Measurements from ENCODE around the gene KLHL29.

Gene KLHL29

DNA sequence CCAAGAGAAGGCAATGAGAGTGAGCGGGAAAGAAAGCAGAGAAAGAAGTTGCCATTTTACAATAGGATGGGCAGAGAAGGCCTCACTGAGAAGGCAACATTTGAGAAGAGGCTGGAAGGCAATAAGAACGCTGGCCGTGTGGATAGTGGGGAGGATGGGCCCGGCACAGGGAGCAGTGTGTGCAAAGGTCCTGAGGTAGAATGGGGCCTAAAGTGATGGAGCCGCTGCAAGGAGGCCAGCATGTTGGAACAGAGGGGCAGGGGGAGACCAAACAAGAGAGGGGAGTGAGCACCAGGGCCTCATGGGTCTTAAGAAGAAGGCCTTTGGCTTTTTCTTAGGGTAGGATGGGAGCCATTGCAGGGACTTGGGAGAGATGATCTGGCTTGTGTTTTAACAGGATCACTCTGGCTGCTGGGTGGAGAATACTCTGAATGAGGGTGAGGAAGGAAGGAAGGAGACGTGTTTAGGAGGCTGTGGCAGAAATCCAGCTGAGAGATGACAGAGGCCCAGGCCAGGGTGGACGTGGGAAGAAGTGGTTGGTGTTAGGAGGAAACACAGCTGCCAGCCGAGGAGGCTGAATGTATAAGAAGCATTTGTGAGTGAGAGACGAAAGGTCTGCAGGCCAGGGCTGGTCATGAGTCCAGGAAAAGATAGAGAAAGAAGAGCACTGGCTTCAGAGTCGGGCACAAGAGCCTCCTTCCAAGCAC lies 159.8 kb downstream of the KLHL29 start:
- in situ Hi-C loops (cut with HindIII; ENCODE audit: low sequenced_read_pairs), result no loop called here

DNA sequence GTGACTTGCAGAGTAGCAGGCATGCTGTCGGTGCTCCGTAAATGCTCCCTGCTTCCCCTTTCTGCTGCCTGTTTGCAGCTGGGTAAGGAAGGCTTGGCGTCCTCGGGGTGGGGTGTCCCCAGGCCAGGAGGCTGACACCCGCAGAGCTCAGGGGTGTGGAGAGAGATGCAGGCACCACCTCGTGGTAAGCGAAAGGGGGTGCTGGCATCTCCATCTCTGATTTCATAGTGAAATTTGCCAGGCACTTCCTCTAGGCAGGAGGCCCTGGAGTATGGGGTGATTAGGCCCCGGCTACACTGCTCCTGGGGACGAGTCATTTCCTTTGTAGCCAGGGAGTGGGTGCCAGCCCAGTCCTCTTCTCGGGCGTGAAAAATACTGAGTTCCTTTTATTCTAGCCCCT lies 160.4 kb downstream of the KLHL29 start:
- in situ Hi-C loops (cut with HindIII; ENCODE audit: low sequenced_read_pairs), result no loop called here

DNA sequence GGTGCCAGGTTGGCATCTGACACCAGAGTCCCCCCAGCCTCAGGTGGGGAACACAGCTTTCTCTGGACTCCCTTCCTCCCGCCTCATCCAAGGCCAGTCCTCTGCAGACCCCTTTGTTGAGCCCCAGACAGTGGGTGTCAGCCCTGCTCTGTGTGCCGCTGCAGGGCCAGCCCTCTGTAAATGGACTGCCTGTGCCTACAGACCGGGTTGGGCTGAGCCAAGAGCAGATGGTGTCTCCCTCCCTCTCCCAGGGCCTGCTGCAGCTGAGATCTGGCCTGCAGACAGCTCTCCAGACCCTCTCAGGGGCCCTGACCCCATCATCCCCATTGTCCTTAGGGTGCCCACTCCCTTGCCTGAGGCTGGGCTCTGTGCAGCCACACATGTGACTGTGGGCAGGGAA lies 160.8 kb downstream of the KLHL29 start:
- in situ Hi-C loops (cut with HindIII; ENCODE audit: low sequenced_read_pairs), result no loop called here

DNA sequence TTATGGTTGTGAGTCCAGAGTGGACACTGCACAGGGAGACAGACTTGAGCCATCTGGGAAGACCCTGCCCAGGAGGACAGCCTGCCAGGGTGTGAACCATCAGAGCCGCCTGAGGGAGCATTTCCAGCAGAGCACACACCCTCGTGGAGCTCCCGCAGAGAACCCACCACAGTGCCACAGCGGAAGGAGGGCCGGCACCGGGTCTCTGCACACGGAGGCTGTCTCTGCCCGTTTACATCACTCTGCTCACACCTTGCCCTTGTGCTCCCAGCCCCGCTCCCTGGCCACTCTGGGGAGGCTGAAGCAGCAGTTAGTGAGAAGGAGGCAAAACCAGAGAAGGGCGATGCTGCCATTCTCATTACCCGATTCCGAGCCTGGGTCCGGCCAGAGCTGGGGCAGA lies 161.9 kb downstream of the KLHL29 start:
- in situ Hi-C loops (cut with HindIII; ENCODE audit: low sequenced_read_pairs), result no loop called here

DNA sequence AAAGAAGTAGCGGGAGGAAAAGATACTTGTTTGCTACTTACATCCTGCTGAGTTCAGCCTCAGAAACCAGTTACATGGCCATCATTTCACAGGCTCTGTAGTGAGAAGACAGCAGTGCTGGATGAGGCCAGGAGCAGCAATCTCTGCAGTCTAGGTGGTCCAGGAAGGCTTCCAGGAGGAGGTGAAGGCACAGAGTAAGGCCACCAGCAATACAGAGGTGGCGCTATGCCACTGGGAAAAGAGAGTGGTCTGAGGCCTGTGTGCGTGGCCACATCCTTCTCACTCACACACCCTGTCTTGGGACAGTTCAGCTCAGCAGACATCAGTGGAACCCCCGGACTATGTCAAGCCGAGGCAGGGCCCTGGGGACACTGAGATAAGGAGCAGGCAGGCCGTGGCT lies 162.7 kb downstream of the KLHL29 start:
- in situ Hi-C loops (cut with HindIII; ENCODE audit: low sequenced_read_pairs), result no loop called here

DNA sequence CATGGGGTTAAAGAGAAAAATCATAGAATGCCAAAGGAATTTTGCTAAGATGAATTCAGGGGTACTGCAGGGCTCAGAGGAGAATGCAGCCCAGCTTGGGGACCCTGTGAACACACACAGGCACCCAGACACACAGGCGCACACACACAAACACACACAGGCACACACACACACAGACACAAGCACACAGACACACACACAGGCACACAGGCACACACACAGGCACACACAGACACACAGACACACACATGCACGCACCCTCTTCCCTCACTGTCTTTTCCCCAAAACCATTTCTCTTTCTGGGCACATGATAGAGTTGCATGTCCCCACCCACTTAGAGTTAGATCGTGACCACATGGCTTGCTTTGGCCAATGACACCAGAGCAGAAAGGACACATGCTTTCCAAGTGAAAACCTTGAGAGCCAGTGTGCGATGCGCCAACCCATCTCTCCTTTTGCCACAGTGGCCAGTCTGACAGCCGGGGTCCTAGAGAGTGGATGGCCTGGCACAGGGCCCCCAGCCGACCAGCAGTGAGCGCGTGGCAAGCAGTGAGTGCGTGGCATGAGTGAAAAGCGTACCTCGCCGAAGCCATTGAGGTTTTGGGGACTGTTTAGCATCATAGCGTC lies 163.3 kb downstream of the KLHL29 start:
- in situ Hi-C loops (cut with HindIII; ENCODE audit: low sequenced_read_pairs), result no loop called here

DNA sequence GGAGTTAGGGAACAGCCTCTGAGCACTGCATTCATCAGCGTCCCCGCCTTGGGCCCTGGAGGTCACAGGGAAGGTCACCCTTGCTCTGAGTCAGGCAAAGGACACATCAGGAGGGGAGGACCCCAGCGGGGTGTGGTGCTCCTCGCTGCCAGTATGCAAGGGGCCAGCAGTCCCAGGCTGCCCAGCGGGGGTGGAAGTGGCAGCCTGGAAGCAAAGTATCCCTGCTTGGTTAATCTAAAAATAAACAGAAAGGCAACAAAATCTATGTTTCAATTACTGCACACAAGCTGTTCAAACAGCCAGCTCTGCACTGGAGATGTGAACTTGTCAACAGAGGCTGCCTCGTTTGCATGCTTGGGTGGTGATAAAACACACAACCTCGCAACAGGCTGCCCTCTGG lies 164.1 kb downstream of the KLHL29 start:
- in situ Hi-C loops (cut with HindIII; ENCODE audit: low sequenced_read_pairs), result no loop called here

DNA sequence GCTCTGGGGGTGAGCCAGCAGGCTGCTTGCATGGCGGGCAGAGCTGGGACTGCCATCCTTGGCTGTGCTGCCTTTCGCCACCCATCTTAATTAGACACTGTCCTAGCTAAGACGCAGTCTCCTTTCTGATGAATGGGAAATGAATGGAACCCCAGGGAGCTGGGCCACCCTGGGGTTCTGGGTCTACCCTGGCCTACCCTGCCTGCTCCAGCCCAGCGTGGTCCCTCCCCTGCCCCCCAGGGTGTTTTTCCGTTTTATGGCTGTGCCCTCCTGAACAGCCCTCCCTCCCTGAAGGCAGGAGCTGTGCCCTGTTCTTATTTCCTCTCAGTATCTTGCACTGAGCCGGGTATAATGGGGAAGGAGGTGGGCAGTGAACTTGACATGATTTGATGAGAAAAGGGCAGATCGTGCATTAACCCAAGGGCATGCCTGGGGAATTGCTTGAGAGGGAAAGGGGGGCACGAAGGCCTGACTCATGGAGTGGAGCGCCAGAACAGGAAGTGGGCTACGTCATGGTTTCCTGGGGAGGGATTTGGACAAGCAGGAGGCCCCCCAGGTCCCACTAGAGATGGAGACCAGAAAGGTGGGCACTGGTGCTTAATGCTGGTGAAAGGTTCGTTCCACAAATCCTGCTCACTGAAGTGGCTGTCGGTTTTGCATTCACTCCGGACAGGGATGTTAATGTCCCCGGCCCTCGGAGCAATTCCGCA lies 165.0 kb downstream of the KLHL29 start:
- in situ Hi-C loops (cut with HindIII; ENCODE audit: low sequenced_read_pairs), result no loop called here

DNA sequence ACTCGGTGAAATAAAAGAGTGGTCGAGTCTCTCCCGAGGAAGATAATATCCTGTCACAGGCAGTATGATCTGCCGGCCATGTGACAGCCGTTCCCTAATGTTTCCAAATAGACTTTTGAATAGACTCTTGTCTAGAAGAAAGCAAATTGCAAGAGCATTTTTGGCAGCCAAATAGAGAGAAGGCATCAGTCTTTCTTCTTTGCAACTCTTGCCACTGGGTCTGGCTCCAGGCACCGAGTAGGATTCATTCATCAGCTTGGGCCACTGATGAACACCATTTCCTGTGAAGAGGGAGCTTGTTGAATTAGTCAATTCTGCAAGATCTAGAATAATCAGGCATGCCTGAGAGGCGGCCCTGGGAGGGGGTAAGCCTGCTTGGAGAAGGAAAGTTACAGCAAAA lies 165.6 kb downstream of the KLHL29 start:
- in situ Hi-C loops (cut with HindIII; ENCODE audit: low sequenced_read_pairs), result no loop called here

DNA sequence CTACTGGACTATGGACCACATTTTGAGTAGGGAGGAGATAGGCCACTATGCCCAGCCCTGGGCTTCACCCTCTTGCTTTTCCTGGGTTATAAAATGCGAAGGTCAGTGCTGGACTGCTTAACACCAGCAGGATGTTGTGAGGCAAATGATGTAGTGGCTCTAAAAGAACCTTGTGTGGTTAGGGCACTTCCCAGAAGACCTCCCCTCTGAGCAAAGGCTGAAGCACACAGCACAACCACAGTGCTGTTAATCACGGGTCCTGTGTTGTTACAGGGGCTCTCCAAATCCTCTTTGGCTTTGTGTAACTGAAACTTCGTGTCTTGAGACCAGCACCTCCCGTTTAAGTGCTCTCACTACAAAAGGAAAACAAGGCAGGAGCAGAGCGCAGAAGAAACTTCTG lies 166.9 kb downstream of the KLHL29 start:
- in situ Hi-C loops (cut with HindIII; ENCODE audit: low sequenced_read_pairs), result no loop called here

DNA sequence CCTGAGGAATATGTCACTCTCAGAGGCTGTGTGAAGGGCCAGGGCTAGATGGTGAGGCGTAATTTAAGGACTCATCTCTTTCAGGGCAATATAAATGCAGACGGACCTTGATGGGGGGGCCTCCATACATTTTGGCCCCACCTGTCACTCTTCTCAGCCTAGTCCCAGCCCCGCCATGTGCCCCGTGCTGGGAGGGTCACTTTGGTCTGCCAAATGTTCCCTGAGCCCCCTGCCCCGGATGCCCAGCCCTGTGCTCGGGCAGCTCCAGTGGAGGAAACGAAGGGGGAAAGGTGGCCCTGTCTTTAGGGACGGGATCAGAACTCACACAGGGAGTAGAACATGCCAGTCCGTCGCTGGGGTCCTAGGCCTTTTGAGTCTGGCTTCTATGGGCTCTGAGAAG lies 168.6 kb downstream of the KLHL29 start:
- in situ Hi-C loops (cut with HindIII; ENCODE audit: low sequenced_read_pairs), result no loop called here

DNA sequence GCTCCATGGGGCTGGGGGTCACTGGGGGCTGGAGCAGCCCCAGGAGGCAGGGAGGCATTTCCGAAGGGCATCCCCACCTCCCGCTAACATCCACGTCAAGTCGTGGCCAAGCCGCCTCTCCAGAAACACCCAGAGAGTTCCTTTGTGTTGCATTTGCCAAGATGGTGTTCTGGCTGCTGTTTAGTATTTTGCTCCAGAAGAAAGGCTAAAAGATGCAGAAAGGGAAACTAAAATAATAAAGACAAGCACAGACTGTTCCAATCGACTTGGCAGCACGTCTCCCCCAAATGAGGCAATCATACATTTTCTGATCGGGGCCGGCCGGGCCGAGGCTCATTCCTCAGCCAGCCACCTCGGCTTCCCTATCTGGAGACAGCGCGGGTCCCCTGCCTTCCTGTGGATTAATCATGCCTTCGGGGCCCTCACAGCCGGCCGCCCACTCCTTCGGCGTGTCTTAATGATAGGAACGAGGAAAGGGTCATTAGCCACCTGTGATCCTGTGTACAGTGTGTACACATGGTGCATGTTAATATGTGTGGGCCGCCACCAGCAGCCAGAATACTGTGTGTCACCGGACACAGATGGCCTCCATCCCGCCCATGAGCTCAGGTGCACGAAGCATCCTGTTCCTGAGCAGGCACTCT lies 169.2 kb downstream of the KLHL29 start:
- in situ Hi-C loops (cut with HindIII; ENCODE audit: low sequenced_read_pairs), result no loop called here

DNA sequence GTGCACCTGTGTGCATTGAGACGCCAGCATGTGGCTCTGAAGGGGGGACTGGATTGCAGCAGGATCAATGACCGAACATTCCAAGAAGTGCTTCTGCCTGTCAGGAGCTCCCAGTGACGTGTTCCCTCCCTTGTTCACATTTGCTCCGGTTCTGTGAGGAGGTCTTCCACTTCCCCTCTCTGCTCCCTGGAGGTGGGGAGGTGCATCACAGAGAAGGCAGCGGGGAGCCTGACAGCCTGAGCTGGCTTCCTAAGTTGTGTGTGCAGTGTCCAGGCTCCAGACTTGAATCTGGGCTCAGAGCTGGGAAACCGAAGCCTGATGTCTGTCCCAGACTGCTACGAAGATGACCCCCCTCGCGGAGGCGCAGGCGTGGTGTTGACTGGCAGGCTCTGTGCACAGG lies 171.0 kb downstream of the KLHL29 start:
- in situ Hi-C loops (cut with HindIII; ENCODE audit: low sequenced_read_pairs), result no loop called here

DNA sequence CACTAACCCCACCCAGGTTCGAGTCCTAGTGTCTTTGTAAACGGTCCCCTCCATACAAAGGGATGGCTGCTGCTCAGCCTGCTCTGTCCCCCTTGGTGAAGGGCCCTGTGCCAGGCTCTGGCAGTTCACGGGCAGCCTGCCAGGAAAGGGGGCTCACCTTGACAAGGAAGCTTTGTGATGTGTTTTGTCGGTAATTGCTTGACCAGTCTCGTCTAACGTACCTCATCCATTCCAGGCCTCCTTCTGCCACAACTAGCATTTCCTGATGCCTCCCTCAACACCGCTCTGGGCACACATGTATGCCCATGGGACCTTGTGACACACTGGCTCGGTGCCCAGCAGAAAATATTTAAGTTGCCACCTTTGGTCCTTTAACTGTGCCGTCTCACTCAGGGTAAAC lies 171.9 kb downstream of the KLHL29 start:
- in situ Hi-C loops (cut with HindIII; ENCODE audit: low sequenced_read_pairs), result no loop called here

DNA sequence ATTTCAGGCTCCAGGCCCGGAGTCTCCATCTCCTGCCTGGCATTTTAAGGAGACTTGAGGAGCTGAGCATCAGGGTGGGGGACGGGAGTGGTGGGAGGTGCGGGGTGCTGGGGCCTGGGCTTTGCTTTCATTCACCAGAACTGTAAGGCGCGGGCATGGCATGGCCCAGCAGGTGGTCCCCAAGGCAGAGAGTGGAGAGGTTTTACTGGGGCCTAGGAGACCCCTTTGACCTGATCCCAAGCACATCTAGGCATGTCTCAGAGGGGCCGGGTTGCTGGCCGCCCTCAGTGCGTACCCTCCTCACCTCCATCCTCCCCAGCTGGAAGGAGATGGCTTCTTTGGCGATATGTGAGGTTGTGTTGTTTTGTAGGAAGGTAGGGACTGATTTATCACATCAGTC lies 172.5 kb downstream of the KLHL29 start:
- in situ Hi-C loops (cut with HindIII; ENCODE audit: low sequenced_read_pairs), result no loop called here

DNA sequence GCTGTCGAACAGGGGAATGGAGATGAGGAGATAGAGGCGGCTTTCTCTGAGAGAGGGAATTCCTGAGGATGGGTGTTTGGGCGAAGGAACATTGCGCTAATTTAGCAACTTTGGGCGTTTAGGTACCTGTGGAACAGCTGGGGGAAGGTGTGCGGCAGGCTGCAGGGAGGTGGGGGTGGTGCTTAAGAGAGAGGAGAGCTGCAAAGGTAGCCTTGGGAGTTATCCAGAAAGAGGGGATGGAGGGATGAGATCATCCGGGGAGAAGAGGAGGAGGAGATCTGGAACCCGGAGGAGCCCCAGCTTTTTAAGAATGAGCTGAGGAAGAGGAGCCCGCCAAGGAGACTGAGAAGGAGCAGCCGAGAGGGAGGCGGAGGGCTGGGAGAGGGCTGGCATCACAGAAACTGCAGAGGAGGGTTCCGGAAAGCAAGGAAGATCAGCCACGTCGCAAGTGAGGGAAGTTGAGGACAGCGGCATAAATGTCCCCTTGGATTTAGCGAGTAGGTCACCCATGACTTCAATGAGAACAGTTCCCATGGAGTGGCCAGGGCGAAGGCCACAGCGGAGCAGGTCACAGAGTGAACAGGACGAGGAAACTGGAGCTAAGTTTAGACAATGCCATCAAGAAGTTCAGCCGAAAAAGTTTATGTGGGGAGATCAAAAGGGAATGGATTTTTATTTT lies 174.7 kb downstream of the KLHL29 start:
- in situ Hi-C loops (cut with HindIII; ENCODE audit: low sequenced_read_pairs), result no loop called here

DNA sequence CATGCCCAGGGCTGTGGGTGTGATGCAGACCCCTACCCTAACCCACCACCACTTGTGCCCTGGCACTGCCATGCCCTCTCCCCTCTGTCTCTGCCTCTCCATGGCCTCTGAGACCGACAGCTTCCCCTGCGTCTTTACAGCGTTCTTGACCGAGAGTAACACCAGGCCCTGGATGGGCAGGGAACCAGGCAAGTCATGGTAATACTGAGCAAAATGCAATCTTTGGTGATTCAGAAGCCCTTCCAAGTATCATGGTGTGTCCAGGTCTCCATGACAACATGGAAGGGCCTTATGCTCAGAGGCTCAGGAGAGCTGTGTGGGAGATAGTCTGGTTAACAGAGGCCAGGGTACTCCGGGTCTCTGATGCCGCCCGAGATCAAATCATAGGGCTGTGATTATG lies 176.1 kb downstream of the KLHL29 start:
- in situ Hi-C loops (cut with HindIII; ENCODE audit: low sequenced_read_pairs), result no loop called here

DNA sequence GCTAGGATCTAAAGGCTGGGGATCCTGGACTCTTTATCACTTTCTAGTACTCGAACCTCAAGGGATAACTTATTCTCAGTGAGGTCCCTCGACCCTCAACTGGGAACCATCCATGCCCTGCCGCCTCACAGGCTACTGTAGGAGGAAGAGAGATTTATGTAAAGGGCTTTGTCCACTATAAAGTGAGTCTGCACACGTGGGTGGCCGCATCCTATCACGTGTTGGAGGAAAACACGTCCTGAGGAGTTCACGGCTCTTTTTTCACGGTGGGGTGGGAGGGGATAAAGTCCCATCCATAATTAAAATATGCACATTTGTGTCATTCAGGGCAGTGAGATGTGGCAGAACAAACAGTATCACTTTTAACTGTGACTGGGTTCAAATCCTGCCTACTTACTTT lies 176.6 kb downstream of the KLHL29 start:
- in situ Hi-C loops (cut with HindIII; ENCODE audit: low sequenced_read_pairs), result no loop called here

DNA sequence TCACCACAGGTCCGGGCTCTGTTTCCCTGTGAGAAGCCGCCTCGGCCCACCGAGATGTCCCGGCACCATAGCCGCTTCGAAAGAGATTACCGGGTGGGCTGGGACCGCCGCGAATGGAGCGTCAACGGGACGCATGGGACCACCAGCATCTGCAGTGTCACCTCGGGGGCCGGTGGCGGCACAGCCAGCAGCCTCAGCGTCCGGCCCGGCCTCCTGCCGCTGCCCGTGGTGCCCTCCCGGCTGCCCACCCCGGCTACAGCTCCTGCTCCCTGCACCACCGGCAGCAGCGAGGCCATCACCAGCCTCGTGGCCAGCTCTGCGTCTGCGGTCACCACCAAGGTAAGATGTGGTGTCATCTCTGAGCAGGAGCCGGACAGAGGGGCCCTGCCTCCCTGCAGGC lies 177.2 kb downstream of the KLHL29 start:
- in situ Hi-C loops (cut with HindIII; ENCODE audit: low sequenced_read_pairs), result no loop called here

DNA sequence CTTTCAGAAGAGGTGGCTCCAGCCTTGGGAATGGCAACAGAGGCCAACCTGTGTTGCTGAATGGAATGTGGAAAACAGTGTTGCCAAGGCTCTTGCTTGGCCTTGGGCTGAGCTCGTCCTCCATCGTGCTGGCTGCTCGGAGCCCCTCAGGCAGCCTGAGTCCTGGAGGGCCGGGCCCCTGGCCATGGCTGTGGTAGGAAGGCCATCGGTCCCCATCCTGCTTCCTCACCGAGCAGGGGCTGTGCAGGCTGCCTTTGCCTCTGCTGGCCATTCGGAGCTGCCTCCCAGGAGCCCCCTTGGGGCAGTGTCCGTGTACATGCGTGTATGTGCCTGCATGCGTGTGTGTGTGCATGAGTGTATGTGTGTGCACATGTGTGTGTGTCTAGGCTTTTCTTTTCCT lies 178.2 kb downstream of the KLHL29 start:
- in situ Hi-C loops (cut with HindIII; ENCODE audit: low sequenced_read_pairs), result no loop called here
